H1 (cell line): ENCODE data around the gene INTS6. TPM values are rescaled to one million over a fixed set of nuclear protein-coding genes. Genes with fewer than 3 reads are reported as not detected.

Experiments used
- EZH2 ChIP-seq: fragments of 200-600 bp; sonication (generic); IDR thresholded peaks from 2 replicates; pipeline ENCODE4 v1.7.1; 2012; ENCODE audit warnings: low read depth, mild to moderate bottlenecking, moderate library complexity, low read length, inconsistent platforms; ENCODE audit not compliant: severe bottlenecking
- RNF2 ChIP-seq: fragments of 200-900, 300-1000 bp; sonication (generic); IDR thresholded peaks from 2 replicates; pipeline ENCODE4 v1.7.1; 2016; ENCODE audit warnings: borderline replicate concordance, low read depth, mild to moderate bottlenecking, antibody characterized with exemption, low read length; ENCODE audit not compliant: poor library complexity, severe bottlenecking; ENCODE audit errors: missing control alignments
- SAP30 ChIP-seq: fragments of 300-600 bp; sonication (generic); IDR thresholded peaks from 2 replicates; pipeline ENCODE4 v1.7.1; 2012; ENCODE audit warnings: low read length, moderate library complexity, mild to moderate bottlenecking, inconsistent platforms; ENCODE audit not compliant: insufficient read depth, insufficient replicate concordance
- SIN3A ChIP-seq, 2 experiments: IDR thresholded peaks in 1 of 2; conservative IDR thresholded peaks in 1 of 2; 2 replicates each; pipeline ENCODE4 v1.6.1; 2011 to 2012; ENCODE audit warnings: low read length in 2 of 2, improper control_type of control experiment in 1 of 2, low read depth in 1 of 2, mild to moderate bottlenecking in 1 of 2
- TBP ChIP-seq: IDR thresholded peaks from 2 replicates; pipeline ENCODE4 v1.6.1; 2011; ENCODE audit warnings: low read depth, low read length, improper control_type of control experiment
- TEAD4 ChIP-seq: IDR thresholded peaks from 2 replicates; pipeline ENCODE4 v1.6.1; 2012; ENCODE audit warnings: low read depth, low read length, inconsistent platforms, mixed read lengths
- ZNF274 ChIP-seq: IDR thresholded peaks from 2 replicates; pipeline ENCODE4 v1.7.0; 2012; ENCODE audit warnings: low read length, borderline replicate concordance; ENCODE audit errors: extremely low read depth
- polyA plus RNA-seq, 7 experiments: library from polyadenylated mRNA; depleted of rRNA in 3 of 7; stranded (reverse) in 5 of 7; unstranded in 2 of 7; fragments of >200 nt in 5 of 7; fragments of 200-250 nt in 2 of 7; gene quantifications; 1 replicate in 5 of 7; 2 replicates in 1 of 7; 4 replicates in 1 of 7; pipeline versions ENCODE4 v1.2.1 to v1.2.3, GENCODE V29; 2011 to 2013; ENCODE audit warnings: missing spikeins in 2 of 7, mixed read lengths in 2 of 7
- total RNA-seq: library from RNA; stranded (reverse); fragmentation: NEBNext Ultra II Directional; extraction: Animal tissue kit (Norgen Biotek cat#: 25700); gene quantifications from 2 replicates; pipeline ENCODE4 v1.2.1, GENCODE V29; 2021
- TF ChIP-seq, protein P1 (sequence below): fragments of 300-600 bp; sonication (generic); IDR thresholded peaks from 2 replicates; pipeline ENCODE4 v1.7.1; 2012; ENCODE audit warnings: low read length, moderate library complexity, mild to moderate bottlenecking, inconsistent platforms; ENCODE audit not compliant: insufficient replicate concordance

The INTS6 gene
- total and polyA plus RNA-seq, 2 of the 8 experiments (the other 6 are each of a cell fraction or from before 2014, with no cell fraction given) = 12.6 to 42.8 TPM

DNA sequence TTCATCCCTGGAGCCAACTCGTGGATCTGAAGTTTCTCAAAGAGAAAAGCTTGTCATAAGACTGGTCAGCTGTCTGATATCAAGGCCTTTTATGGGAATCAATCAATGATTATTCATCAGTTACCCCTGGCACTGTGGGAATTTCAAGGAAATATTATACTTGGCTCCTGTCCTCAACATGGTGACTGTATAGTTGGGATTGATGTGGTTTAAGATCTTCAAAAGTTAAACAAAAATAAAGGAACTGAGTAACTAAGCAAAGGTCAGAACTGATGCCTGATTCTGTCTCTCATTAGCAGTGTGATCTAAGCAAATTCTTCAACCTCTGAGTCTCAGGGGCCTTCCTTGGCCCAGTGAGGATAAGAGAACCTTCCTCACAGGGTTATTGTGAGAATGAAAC lies 135.6 kb downstream of the INTS6 start (continued):
- TF ChIP-seq, protein P1, sequence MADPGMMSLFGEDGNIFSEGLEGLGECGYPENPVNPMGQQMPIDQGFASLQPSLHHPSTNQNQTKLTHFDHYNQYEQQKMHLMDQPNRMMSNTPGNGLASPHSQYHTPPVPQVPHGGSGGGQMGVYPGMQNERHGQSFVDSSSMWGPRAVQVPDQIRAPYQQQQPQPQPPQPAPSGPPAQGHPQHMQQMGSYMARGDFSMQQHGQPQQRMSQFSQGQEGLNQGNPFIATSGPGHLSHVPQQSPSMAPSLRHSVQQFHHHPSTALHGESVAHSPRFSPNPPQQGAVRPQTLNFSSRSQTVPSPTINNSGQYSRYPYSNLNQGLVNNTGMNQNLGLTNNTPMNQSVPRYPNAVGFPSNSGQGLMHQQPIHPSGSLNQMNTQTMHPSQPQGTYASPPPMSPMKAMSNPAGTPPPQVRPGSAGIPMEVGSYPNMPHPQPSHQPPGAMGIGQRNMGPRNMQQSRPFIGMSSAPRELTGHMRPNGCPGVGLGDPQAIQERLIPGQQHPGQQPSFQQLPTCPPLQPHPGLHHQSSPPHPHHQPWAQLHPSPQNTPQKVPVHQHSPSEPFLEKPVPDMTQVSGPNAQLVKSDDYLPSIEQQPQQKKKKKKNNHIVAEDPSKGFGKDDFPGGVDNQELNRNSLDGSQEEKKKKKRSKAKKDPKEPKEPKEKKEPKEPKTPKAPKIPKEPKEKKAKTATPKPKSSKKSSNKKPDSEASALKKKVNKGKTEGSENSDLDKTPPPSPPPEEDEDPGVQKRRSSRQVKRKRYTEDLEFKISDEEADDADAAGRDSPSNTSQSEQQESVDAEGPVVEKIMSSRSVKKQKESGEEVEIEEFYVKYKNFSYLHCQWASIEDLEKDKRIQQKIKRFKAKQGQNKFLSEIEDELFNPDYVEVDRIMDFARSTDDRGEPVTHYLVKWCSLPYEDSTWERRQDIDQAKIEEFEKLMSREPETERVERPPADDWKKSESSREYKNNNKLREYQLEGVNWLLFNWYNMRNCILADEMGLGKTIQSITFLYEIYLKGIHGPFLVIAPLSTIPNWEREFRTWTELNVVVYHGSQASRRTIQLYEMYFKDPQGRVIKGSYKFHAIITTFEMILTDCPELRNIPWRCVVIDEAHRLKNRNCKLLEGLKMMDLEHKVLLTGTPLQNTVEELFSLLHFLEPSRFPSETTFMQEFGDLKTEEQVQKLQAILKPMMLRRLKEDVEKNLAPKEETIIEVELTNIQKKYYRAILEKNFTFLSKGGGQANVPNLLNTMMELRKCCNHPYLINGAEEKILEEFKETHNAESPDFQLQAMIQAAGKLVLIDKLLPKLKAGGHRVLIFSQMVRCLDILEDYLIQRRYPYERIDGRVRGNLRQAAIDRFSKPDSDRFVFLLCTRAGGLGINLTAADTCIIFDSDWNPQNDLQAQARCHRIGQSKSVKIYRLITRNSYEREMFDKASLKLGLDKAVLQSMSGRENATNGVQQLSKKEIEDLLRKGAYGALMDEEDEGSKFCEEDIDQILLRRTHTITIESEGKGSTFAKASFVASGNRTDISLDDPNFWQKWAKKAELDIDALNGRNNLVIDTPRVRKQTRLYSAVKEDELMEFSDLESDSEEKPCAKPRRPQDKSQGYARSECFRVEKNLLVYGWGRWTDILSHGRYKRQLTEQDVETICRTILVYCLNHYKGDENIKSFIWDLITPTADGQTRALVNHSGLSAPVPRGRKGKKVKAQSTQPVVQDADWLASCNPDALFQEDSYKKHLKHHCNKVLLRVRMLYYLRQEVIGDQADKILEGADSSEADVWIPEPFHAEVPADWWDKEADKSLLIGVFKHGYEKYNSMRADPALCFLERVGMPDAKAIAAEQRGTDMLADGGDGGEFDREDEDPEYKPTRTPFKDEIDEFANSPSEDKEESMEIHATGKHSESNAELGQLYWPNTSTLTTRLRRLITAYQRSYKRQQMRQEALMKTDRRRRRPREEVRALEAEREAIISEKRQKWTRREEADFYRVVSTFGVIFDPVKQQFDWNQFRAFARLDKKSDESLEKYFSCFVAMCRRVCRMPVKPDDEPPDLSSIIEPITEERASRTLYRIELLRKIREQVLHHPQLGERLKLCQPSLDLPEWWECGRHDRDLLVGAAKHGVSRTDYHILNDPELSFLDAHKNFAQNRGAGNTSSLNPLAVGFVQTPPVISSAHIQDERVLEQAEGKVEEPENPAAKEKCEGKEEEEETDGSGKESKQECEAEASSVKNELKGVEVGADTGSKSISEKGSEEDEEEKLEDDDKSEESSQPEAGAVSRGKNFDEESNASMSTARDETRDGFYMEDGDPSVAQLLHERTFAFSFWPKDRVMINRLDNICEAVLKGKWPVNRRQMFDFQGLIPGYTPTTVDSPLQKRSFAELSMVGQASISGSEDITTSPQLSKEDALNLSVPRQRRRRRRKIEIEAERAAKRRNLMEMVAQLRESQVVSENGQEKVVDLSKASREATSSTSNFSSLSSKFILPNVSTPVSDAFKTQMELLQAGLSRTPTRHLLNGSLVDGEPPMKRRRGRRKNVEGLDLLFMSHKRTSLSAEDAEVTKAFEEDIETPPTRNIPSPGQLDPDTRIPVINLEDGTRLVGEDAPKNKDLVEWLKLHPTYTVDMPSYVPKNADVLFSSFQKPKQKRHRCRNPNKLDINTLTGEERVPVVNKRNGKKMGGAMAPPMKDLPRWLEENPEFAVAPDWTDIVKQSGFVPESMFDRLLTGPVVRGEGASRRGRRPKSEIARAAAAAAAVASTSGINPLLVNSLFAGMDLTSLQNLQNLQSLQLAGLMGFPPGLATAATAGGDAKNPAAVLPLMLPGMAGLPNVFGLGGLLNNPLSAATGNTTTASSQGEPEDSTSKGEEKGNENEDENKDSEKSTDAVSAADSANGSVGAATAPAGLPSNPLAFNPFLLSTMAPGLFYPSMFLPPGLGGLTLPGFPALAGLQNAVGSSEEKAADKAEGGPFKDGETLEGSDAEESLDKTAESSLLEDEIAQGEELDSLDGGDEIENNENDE = no peak
- TF ChIP-seq EZH2 (no peak), ZNF274 (no peak), TEAD4 (no peak), TBP (no peak), SIN3A (conservative IDR thresholded peaks at IDR 0.05 in 1 of 2, IDR thresholded peaks at IDR 0.05 in 1 of 2; ENCODE audit: low read depth in 1 of 2, low read length in 2 of 2) (no peak), RNF2 (no peak), SAP30 (no peak)
